Psoas muscle (tissue), 8 donors: ENCODE data around the gene ACTA1. TPM values are rescaled to one million over a fixed set of nuclear protein-coding genes. Genes with fewer than 3 reads are reported as not detected.

Experiments used
- ATAC-seq, 4 donors: fragments of 200-7000 bp; cut with Tn5 transposase; one replicate each; pipeline ENCODE4 v1.9.1; 2020; ENCODE audit warnings: moderate library complexity in 3 of 4, mild to moderate bottlenecking in 2 of 4
- DNase-seq, 2 donors: peaks; one replicate each; pipeline ENCODE4 v3.0.0-alpha.2; 2020
- H3K27ac ChIP-seq: fragments of 200-600 bp; one replicate; pipeline ENCODE4 v1.8.0; 2022
- H3K27me3 ChIP-seq, 3 donors: fragments of 200-600 bp in 1 of 3; one replicate each; pipeline versions ENCODE4 v1.6.1 to v1.8.0; 2013 to 2022; ENCODE audit warnings: low read length in 2 of 3, mild to moderate bottlenecking in 2 of 3, moderate library complexity in 1 of 3; ENCODE audit not compliant: insufficient read depth in 3 of 3
- H3K36me3 ChIP-seq, 2 donors: fragments of 200-600 bp in 1 of 2; one replicate each; pipeline versions ENCODE4 v1.6.1 to v1.8.0; 2013 to 2022; ENCODE audit warnings: low read depth in 1 of 2, mild to moderate bottlenecking in 1 of 2, moderate library complexity in 1 of 2; ENCODE audit not compliant: insufficient read depth in 1 of 2
- H3K4me1 ChIP-seq: fragments of 200-600 bp; one replicate; pipeline ENCODE4 v1.8.0; 2022
- H3K4me3 ChIP-seq: fragments of 200-600 bp; one replicate; pipeline ENCODE4 v1.8.0; 2022; ENCODE audit warnings: mild to moderate bottlenecking
- H3K9me3 ChIP-seq: fragments of 200-600 bp; one replicate; pipeline ENCODE4 v1.8.0; 2022
- WGBS, 3 donors: extraction: QIAGEN DNeasy Blood & Tissue Kit; methylation state at CpG; one replicate each; pipeline versions ENCODE4 v1.1.6 to v1.1.7; 2013; 5-methylcytosine and 5-hydroxymethylcytosine counted together
- intact Hi-C, 2 donors: fragments of 100-400 bp; cut with DNase I; formaldehyde crosslinking; loops; one replicate each; pipeline versions ENCODE4 v1.11.0 to v1.14.2; 2022
- polyA plus RNA-seq, 3 donors: library from polyadenylated mRNA; stranded (reverse); fragments of 200-250 nt; gene quantifications; one replicate each; pipeline ENCODE4 v1.2.3, GENCODE V29; 2013
- total RNA-seq, 4 donors: library from RNA; stranded (reverse); fragmentation: NEBNext Ultra II Directional in 2 of 4; extraction: Animal tissue kit (Norgen Biotek cat#: 25700) in 2 of 4; gene quantifications; one replicate each; pipeline versions ENCODE4 v1.2.1 to v1.2.4, GENCODE V29; 2021 to 2023
- TF ChIP-seq, protein P1 (sequence below): fragments of 200-600 bp; IDR thresholded peaks from one replicate; pipeline ENCODE4 v1.8.0; 2022; ENCODE audit warnings: antibody characterized with exemption
- donor health status: healthy with polysubstance abuse.
- donor health status: DM: no; HTN: no; CAD: no; lungs with moderate emphysema.
- donor health status: Bipolar disorder and iron deficiency.
- donor health status: healthy.
- donor health status: DM: yes; HTN: yes; CAD: no.
- donor health status: DM: no; HTN: no; CAD: no.
- donor health status: DM: no; HTN: no; CAD: no.
- donor health status: DM: yes; HTN: yes; CAD: no.

ACTA1 gene
- total and polyA plus RNA-seq, 7 donors, result 8,109 to 28,566 (median 17,090) TPM

DNA sequence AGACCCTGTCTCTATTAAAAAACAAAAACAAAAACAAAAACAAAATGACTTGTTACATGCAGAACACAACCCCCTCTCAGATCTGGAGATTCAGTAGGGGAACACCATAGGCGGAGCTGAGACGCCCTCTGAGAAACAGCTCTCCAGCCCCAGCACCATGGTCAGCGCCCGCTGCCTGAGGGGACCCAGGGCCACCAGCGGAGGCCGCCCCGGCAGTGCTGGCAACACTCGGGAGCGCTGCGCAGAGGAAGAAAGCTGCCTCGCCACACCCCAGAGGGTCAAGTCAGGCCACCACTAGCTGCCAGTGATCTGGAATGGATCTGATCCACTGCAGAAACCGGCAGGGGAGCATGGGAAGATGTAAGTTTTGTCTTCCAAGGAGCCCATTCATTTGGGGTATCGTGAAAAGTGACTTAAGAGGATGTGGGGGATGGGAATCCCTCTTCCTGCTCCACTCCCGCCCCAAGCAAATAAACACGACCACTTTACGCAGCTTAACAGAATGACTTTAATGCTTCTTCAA is 3.1 kb downstream of the ACTA1 start:
- peaks cover 0 to 20% (median 0%) of the 10 kb centered on the region in 3 donors for H3K27me3 ChIP-seq
- intact Hi-C loops, result loop anchor here in 1 of 2 donors (10.0 kb wide), 1 partner anchor 194 kb away; the partner anchor contains the start of genes TAF5L and URB2
- H3K4me3 ChIP-seq, result peak overlapping the region; percentile 70
- DNase-seq (peak; percentile 83 to 94), ATAC-seq (peak; percentile 31 to 70 (median 55))
- no peaks in the 10 kb centered on the region for H3K9me3 ChIP-seq
- peak overlapping the region; percentile 97 for H3K27ac ChIP-seq
- 0 to 1% (median 1%) methylated on average over 16 of the region's 16 CpGs for WGBS, 3 donors
- peaks cover 22% of the 10 kb centered on the region for H3K4me1 ChIP-seq
- H3K36me3 ChIP-seq, result peaks cover 0 to 4% of the 10 kb centered on the region in 2 donors
- TF ChIP-seq, protein P1, sequence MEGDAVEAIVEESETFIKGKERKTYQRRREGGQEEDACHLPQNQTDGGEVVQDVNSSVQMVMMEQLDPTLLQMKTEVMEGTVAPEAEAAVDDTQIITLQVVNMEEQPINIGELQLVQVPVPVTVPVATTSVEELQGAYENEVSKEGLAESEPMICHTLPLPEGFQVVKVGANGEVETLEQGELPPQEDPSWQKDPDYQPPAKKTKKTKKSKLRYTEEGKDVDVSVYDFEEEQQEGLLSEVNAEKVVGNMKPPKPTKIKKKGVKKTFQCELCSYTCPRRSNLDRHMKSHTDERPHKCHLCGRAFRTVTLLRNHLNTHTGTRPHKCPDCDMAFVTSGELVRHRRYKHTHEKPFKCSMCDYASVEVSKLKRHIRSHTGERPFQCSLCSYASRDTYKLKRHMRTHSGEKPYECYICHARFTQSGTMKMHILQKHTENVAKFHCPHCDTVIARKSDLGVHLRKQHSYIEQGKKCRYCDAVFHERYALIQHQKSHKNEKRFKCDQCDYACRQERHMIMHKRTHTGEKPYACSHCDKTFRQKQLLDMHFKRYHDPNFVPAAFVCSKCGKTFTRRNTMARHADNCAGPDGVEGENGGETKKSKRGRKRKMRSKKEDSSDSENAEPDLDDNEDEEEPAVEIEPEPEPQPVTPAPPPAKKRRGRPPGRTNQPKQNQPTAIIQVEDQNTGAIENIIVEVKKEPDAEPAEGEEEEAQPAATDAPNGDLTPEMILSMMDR, result no peak

DNA sequence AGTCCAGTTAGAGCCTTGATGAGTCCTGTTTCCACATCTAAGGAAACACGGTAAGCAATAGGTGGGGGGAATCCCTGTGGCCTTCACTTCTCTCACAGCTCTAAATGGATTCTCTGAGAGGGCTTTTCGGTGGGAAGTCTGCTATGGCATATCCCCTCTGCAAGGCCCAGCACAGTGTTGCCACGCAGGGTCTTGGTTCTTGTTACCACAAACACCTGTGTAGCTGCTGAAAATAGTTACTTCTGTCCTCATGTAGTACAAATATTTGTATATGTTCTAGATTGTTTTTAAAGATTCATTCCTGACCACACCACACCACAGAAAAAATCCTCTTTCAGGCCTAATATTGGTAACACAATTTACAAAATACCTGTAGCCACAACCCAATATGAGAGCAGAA is 5.6 kb downstream of the ACTA1 start:
- Histone ChIP-seq H3K27me3 (peaks cover 0 to 11% (median 0%) of the 10 kb centered on the region in 3 donors), H3K36me3 (peaks cover 0 to 4% of the 10 kb centered on the region in 2 donors), H3K9me3 (peaks cover 6% of the 10 kb centered on the region), H3K4me3 (no peak overlapping the region), H3K27ac (peak overlapping the region; percentile 10), H3K4me1 (peaks cover 11% of the 10 kb centered on the region)
- 43 to 56% (median 45%) methylated on average over 3 of the region's 3 CpGs for WGBS, 3 donors
- no peak for ATAC-seq
- DNase-seq, result no peak
- intact Hi-C loops, result no loop called here
- TF ChIP-seq, protein P1, result no peak

DNA sequence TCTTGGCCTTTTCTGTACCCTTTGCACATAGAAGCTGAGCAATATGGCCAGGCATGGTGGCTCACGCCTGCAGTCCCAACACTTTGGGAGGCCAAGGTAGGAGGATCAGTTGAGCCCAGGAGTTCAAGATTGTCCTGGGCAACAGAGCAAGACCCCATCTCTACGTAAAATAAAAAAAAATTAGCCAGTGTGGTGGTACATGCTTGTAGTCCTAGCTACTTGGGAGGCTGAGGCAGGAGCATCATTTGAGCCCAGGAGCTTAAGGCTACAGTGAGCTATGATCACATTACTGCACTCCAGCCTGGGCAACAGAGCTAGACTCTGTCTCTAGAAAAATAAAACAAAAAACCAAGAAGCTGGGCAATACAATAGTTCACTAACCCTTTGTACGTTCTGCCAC is 6.3 kb downstream of the ACTA1 start:
- WGBS, 3 donors, result 75 to 87% (median 76%) methylated on average over 3 of the region's 3 CpGs
- intact Hi-C loops, result no loop called here

DNA sequence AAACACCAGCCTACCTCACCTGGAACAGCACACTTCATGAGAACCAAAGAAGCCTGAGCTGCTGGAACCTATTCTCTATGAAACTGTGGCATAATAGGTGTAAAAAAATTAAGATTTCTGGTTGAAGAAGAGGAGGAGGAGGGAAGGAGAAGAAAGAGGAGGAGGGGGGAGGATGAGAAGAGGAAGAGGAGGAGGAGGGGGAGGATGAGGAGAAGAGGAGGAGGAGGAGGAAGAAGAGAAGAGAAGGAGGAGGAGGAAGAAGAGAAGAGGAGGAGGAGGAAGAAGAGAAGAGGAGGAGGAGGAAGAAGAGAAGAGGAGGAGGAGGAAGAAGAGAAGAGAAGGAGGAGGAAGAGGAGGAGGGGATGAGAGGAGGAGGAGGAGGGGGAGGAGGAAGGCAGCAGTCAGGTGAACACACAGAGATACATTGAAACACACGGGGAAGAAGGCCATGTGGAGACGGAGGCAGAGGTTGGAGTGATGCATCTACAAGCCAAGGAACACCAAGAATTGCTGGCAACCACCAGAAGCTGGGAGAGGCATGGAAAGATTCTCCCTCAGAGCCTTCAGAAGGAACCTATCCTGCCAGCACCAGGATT is 8.2 kb downstream of the ACTA1 start:
- ATAC-seq (no peak), DNase-seq (no peak)
- H3K4me3 ChIP-seq, result no peak overlapping the region
- no peaks in the 10 kb centered on the region for H3K36me3 ChIP-seq
- intact Hi-C loops, result no loop called here
- TF ChIP-seq, protein P1, result no peak
- peaks cover 6% of the 10 kb centered on the region for H3K9me3 ChIP-seq
- H3K4me1 ChIP-seq, result no peaks in the 10 kb centered on the region
- no peaks in the 10 kb centered on the region for H3K27me3 ChIP-seq
- H3K27ac ChIP-seq, result no peak overlapping the region
- WGBS, 3 donors, result 38 to 74% (median 67%) methylated on average over 2 of the region's 2 CpGs

More for the DNA sequence above, 6.3 kb downstream of the ACTA1 start:
- Histone ChIP-seq H3K27me3 (peaks cover 0 to 8% (median 0%) of the 10 kb centered on the region in 3 donors), H3K36me3 (peaks cover 0 to 4% of the 10 kb centered on the region in 2 donors), H3K4me1 (peaks cover 11% of the 10 kb centered on the region), H3K9me3 (peaks cover 6% of the 10 kb centered on the region), H3K27ac (peak overlapping the region; percentile 10), H3K4me3 (no peak overlapping the region)
- TF ChIP-seq, protein P1, result no peak
- ATAC-seq (no peak), DNase-seq (no peak)
